ENCODE data around the gene SREBF2. TPM values are rescaled to one million over a fixed set of nuclear protein-coding genes. Genes with fewer than 3 reads are reported as not detected.
"Not testable (repeated sequence)": the region's sequence is repeated elsewhere in the genome, so short reads cannot be mapped to it uniquely, and the experiment has no call there.

Gene SREBF2
- total and polyA plus RNA-seq, 4 donors, result 68.1 to 155 (median 75.9) TPM

- 62 to 80% methylated on average over 11 of the region's 11 CpGs for WGBS, 2 donors
- H3K4me3 ChIP-seq, result no peak overlapping the region
- H3K27me3 ChIP-seq (ENCODE audit: control insufficient read depth in 3 of 3, insufficient read depth in 3 of 3, low read length in 2 of 3), result no peaks in the 10 kb centered on the region
- peaks cover 0 to 7% (median 7%) of the 10 kb centered on the region in 5 donors for H3K4me1 ChIP-seq (ENCODE audit: control insufficient read depth in 5 of 5, insufficient read depth in 5 of 5, low read length in 5 of 5)
- H3K9me3 ChIP-seq (ENCODE audit: control insufficient read depth in 4 of 4, insufficient read depth in 3 of 4, low read length in 3 of 4), result no peaks in the 10 kb centered on the region
- peak; percentile 65 for ATAC-seq (ENCODE audit: insufficient read depth, low FRiP score)
- H3K27ac ChIP-seq (ENCODE audit: low read depth in 1 of 2, low read length in 1 of 2), result peak overlapping the region; percentile 47 to 88
- no peak for TF ChIP-seq CTCF (IDR thresholded peaks at IDR 0.05; ENCODE audit: control extremely low read depth, extremely low read depth)
- peak in 1 of 3 donors; percentile 13 for DNase-seq
- H3K36me3 ChIP-seq (ENCODE audit: control insufficient read depth in 4 of 4, insufficient read depth in 4 of 4, low read length in 4 of 4), result peaks cover 0 to 7% (median 5%) of the 10 kb centered on the region in 4 donors
- peak overlapping the region in 1 of 2 donors; percentile 38 for H3K9ac ChIP-seq (ENCODE audit: insufficient read depth in 1 of 2, low read length in 2 of 2)
These were observed 29.8 kb downstream of the SREBF2 start for GRCh38 chr22:41862530-41863266.

DNA sequence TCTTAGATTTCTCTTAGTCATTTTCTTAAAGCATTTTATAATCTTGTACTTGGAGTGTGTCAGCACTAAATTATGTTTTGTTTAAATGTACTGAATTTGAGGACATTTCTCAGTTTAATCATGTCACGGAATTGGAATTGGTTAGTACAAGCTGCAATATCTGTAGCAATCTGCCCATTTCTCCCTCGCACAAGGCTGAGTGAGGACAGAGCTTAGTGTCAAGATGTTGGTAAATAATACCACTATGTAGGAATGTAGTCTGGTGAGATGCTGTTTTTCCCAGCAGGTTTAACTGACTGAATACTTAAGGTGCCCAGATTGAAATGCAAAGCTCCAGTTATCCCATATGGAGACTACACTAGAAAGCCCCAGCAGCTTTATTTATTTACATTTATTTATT, 30.6 kb downstream of the SREBF2 start:
- peaks cover 0 to 7% (median 7%) of the 10 kb centered on the region in 5 donors for H3K4me1 ChIP-seq (ENCODE audit: control insufficient read depth in 5 of 5, insufficient read depth in 5 of 5, low read length in 5 of 5)
- 64 to 70% methylated on average over 2 of the region's 2 CpGs for WGBS, 2 donors
- H3K9me3 ChIP-seq (ENCODE audit: control insufficient read depth in 4 of 4, insufficient read depth in 3 of 4, low read length in 3 of 4), result no peaks in the 10 kb centered on the region
- TF ChIP-seq CTCF (IDR thresholded peaks at IDR 0.05; ENCODE audit: control extremely low read depth, extremely low read depth), result no peak
- DNase-seq, result peak in 1 of 3 donors; percentile 5
- no peak overlapping the region for H3K27ac ChIP-seq (ENCODE audit: low read depth in 1 of 2, low read length in 1 of 2)
- H3K4me3 ChIP-seq, result no peak overlapping the region
- ATAC-seq (ENCODE audit: insufficient read depth, low FRiP score), result no peak
- no peak overlapping the region for H3K9ac ChIP-seq (ENCODE audit: insufficient read depth in 1 of 2, low read length in 2 of 2)
- peaks cover 4 to 13% (median 8%) of the 10 kb centered on the region in 4 donors for H3K36me3 ChIP-seq (ENCODE audit: control insufficient read depth in 4 of 4, insufficient read depth in 4 of 4, low read length in 4 of 4)
- H3K27me3 ChIP-seq (ENCODE audit: control insufficient read depth in 3 of 3, insufficient read depth in 3 of 3, low read length in 2 of 3), result no peaks in the 10 kb centered on the region

- H3K9me3 ChIP-seq (ENCODE audit: control insufficient read depth in 4 of 4, insufficient read depth in 3 of 4, low read length in 3 of 4), result no peaks in the 10 kb centered on the region
- TF ChIP-seq CTCF (IDR thresholded peaks at IDR 0.05; ENCODE audit: control extremely low read depth, extremely low read depth), result no peak
- WGBS, 2 donors, result 94 to 98% methylated on average over 10 of the region's 10 CpGs
- peaks cover 0 to 2% (median 0%) of the 10 kb centered on the region in 5 donors for H3K4me1 ChIP-seq (ENCODE audit: control insufficient read depth in 5 of 5, insufficient read depth in 5 of 5, low read length in 5 of 5)
- ATAC-seq (ENCODE audit: insufficient read depth, low FRiP score) (no peak), DNase-seq (no peak)
- no peaks in the 10 kb centered on the region for H3K27me3 ChIP-seq (ENCODE audit: control insufficient read depth in 3 of 3, insufficient read depth in 3 of 3, low read length in 2 of 3)
- H3K27ac ChIP-seq (ENCODE audit: low read depth in 1 of 2, low read length in 1 of 2), result no peak overlapping the region
- H3K4me3 ChIP-seq, result no peak overlapping the region
- H3K9ac ChIP-seq (ENCODE audit: insufficient read depth in 1 of 2, low read length in 2 of 2), result no peak overlapping the region
- H3K36me3 ChIP-seq (ENCODE audit: control insufficient read depth in 4 of 4, insufficient read depth in 4 of 4, low read length in 4 of 4), result peaks cover 16 to 27% (median 19%) of the 10 kb centered on the region in 4 donors
These were observed 35.7 kb downstream of the SREBF2 start for GRCh38 chr22:41868556-41868955.

DNA sequence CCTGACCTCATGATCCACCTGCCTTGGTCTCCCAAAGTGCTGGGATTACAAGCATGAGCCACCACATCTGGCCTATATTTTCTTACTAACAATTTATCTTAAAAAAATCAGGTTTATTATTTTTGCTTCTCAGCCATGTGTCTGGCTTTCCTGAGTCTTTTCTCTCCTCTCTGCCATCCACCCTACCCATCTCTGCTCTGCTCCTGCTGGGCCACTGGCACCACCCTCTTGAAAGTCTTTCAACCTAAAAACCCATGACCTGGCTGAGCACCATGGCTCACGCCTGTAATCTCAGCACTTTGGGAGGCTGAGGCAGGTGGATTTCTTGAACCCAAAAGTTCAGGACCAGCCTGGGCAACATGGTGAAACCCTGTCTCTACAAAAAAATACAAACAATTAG, 37.2 kb downstream of the SREBF2 start:
- not testable (repeated sequence) for H3K27me3 ChIP-seq (ENCODE audit: control insufficient read depth in 3 of 3, insufficient read depth in 3 of 3, low read length in 2 of 3); H3K9me3 ChIP-seq (ENCODE audit: control insufficient read depth in 4 of 4, insufficient read depth in 3 of 4, low read length in 3 of 4); ATAC-seq (ENCODE audit: insufficient read depth, low FRiP score); H3K4me1 ChIP-seq (ENCODE audit: control insufficient read depth in 5 of 5, insufficient read depth in 5 of 5, low read length in 5 of 5); DNase-seq; H3K4me3 ChIP-seq; H3K27ac ChIP-seq (ENCODE audit: low read depth in 1 of 2, low read length in 1 of 2); H3K9ac ChIP-seq (ENCODE audit: insufficient read depth in 1 of 2, low read length in 2 of 2)
- WGBS, 2 donors, result 94 to 100% methylated on average over 1 of the region's 1 CpG
- peaks cover 16 to 35% (median 27%) of the 10 kb centered on the region in 4 donors for H3K36me3 ChIP-seq (ENCODE audit: control insufficient read depth in 4 of 4, insufficient read depth in 4 of 4, low read length in 4 of 4)
